MG63 (cell line): ENCODE data around the gene WNT3A. TPM values are rescaled to one million over a fixed set of nuclear protein-coding genes. Genes with fewer than 3 reads are reported as not detected.
A peak's percentile ranks its signal among the peaks of the same experiment; 100 is the strongest.

Source experiments
- DNase-seq: peaks from one replicate; pipeline ENCODE4 v3.0.0-alpha.2; 2020
- H3K27me3 ChIP-seq: fragments of 250-450 bp; sonication (Bioruptor Pico); 2 replicates; pipeline ENCODE4 v1.5.1; 2020; ENCODE audit warnings: mild to moderate bottlenecking, moderate library complexity
- H3K36me3 ChIP-seq: fragments of 250-450 bp; sonication (Bioruptor Pico); 2 replicates; pipeline ENCODE4 v1.5.1; 2020; ENCODE audit warnings: mild to moderate bottlenecking, moderate library complexity
- H3K4me3 ChIP-seq: fragments of 250-450 bp; sonication (Bioruptor Pico); 2 replicates; pipeline ENCODE4 v1.5.1; 2020; ENCODE audit warnings: mild to moderate bottlenecking, moderate library complexity
- H3K9me3 ChIP-seq: fragments of 250-450 bp; sonication (Bioruptor Pico); 2 replicates; pipeline ENCODE4 v1.5.1; 2020; ENCODE audit warnings: mild to moderate bottlenecking, moderate library complexity
- total RNA-seq: library from RNA; depleted of rRNA; stranded (reverse); fragments of >200 nt; shearing (Covaris generic); gene quantifications from 2 replicates; pipeline ENCODE4 v1.2.3, GENCODE V29; 2014; ENCODE audit warnings: low replicate concordance; rRNA removed

WNT3A gene
- total RNA-seq, 1 experiment from 2014 or later, result not detected

GRCh38 chr1:228105270-228105995 lies 98.6 kb downstream of the WNT3A start:
- H3K27me3 ChIP-seq, result no peaks in the 10 kb centered on the region
- H3K36me3 ChIP-seq, result peaks cover 33% of the 10 kb centered on the region
- H3K4me3 ChIP-seq, result no peak overlapping the region
- no peaks in the 10 kb centered on the region for H3K9me3 ChIP-seq
- DNase-seq, result no peak

GRCh38 chr1:228105996-228106799 lies 99.4 kb downstream of the WNT3A start:
- no peaks in the 10 kb centered on the region for H3K9me3 ChIP-seq
- DNase-seq, result no peak
- no peak overlapping the region for H3K4me3 ChIP-seq
- no peaks in the 10 kb centered on the region for H3K27me3 ChIP-seq
- H3K36me3 ChIP-seq, result peaks cover 25% of the 10 kb centered on the region

GRCh38 chr1:228106800-228107054 lies 99.9 kb downstream of the WNT3A start:
- no peaks in the 10 kb centered on the region for H3K27me3 ChIP-seq
- no peak overlapping the region for H3K4me3 ChIP-seq
- H3K9me3 ChIP-seq, result no peaks in the 10 kb centered on the region
- H3K36me3 ChIP-seq, result peaks cover 20% of the 10 kb centered on the region
- DNase-seq, result no peak

- Histone ChIP-seq H3K9me3 (no peaks in the 10 kb centered on the region), H3K36me3 (peaks cover 18% of the 10 kb centered on the region), H3K4me3 (peak overlapping the region; percentile 93; the same call in 1 of the 2 replicates), H3K27me3 (no peaks in the 10 kb centered on the region)
- DNase-seq, result no peak
These were observed 100.8 kb downstream of the WNT3A start for GRCh38 chr1:228107636-228108035.

- Histone ChIP-seq H3K9me3 (no peaks in the 10 kb centered on the region), H3K4me3 (peak overlapping the region; percentile 93), H3K36me3 (peaks cover 18% of the 10 kb centered on the region), H3K27me3 (no peaks in the 10 kb centered on the region)
- DNase-seq, result no peak
These were observed 101.4 kb downstream of the WNT3A start for GRCh38 chr1:228108055-228108690.

- Histone ChIP-seq H3K9me3 (no peaks in the 10 kb centered on the region), H3K27me3 (no peaks in the 10 kb centered on the region), H3K36me3 (peaks cover 18% of the 10 kb centered on the region), H3K4me3 (peak overlapping the region; percentile 93)
- DNase-seq, result no peak
These were observed 101.9 kb downstream of the WNT3A start for GRCh38 chr1:228108742-228109072.

- H3K9me3 ChIP-seq, result no peaks in the 10 kb centered on the region
- peak; percentile 95 for DNase-seq
- H3K27me3 ChIP-seq, result no peaks in the 10 kb centered on the region
- peak within 1 kb of the TSS; percentile 93 for H3K4me3 ChIP-seq
- H3K36me3 ChIP-seq, result peaks cover 18% of the 10 kb centered on the region
These were observed 102.5 kb downstream of the WNT3A start, which contains the start of gene MRPL55 for GRCh38 chr1:228109073-228109961. Gene MRPL55 (minus strand): TSS chr1:228109299. CDS start chr1:228108260, 1,039 bp downstream.

- Histone ChIP-seq H3K4me3 (peak overlapping the region; percentile 93), H3K9me3 (no peaks in the 10 kb centered on the region), H3K27me3 (no peaks in the 10 kb centered on the region), H3K36me3 (peaks cover 18% of the 10 kb centered on the region)
- no peak for DNase-seq
These were observed 103.2 kb downstream of the WNT3A start for GRCh38 chr1:228109962-228110488.

- DNase-seq, result no peak
- no peak overlapping the region for H3K4me3 ChIP-seq
- no peaks in the 10 kb centered on the region for H3K27me3 ChIP-seq
- peaks cover 18% of the 10 kb centered on the region for H3K36me3 ChIP-seq
- H3K9me3 ChIP-seq, result no peaks in the 10 kb centered on the region
These were observed 103.8 kb downstream of the WNT3A start for GRCh38 chr1:228110556-228110955.

Other genes with a start within 250 kb of the WNT3A start
- not detected in 2 replicates for gene PRSS38, start 191.3 kb upstream of the WNT3A start, total RNA-seq
- 10.8 and 11.3 TPM in 2 replicates for gene WNT9A, start 59.1 kb upstream of the WNT3A start, total RNA-seq
- gene ARF1, start 75.7 kb downstream of the WNT3A start, total RNA-seq, result 324 and 413 TPM in 2 replicates
- 38.6 and 39.0 TPM in 2 replicates for gene C1orf35, start 96.3 kb downstream of the WNT3A start, total RNA-seq
- gene MRPL55, start 102.3 kb downstream of the WNT3A start, total RNA-seq, result 46.6 and 83.8 TPM in 2 replicates
- 246 and 425 TPM in 2 replicates for gene GUK1, start 133.3 kb downstream of the WNT3A start, total RNA-seq
- 0.20 and 4.8 TPM in 2 replicates for gene GJC2, start 142.9 kb downstream of the WNT3A start, total RNA-seq
- gene IBA57, start 158.8 kb downstream of the WNT3A start, total RNA-seq, result 2.0 and 19.4 TPM in 2 replicates
- gene OBSCN, start 201.0 kb downstream of the WNT3A start, total RNA-seq, result 1.8 and 2.8 TPM in 2 replicates